BE2C (cell line): ENCODE measurements around the gene GPRIN1.
A peak's percentile ranks its signal among the peaks of the same experiment; 100 is the strongest.

ENCODE experiments used
- DNase-seq: peaks from one replicate; pipeline ENCODE4 v3.0.0-alpha.2; 2020
- H3K27me3 ChIP-seq: fragments of 250-450 bp; sonication (Bioruptor Pico); 2 replicates; pipeline ENCODE4 v1.5.1; 2020; ENCODE audit warnings: mild to moderate bottlenecking
- H3K36me3 ChIP-seq: fragments of 250-450 bp; sonication (Bioruptor Pico); 2 replicates; pipeline ENCODE4 v1.5.1; 2020; ENCODE audit warnings: mild to moderate bottlenecking
- H3K4me1 ChIP-seq: fragments of 250-450 bp; sonication (Bioruptor Pico); 2 replicates; pipeline ENCODE4 v1.5.1; 2020
- H3K4me3 ChIP-seq: 2 replicates; pipeline ENCODE4 v1.5.1; 2011; ENCODE audit warnings: low read depth, low read length
- H3K9me3 ChIP-seq: fragments of 250-450 bp; sonication (Bioruptor Pico); 2 replicates; pipeline ENCODE4 v1.5.1; 2020
- CTCF ChIP-seq: IDR thresholded peaks from 2 replicates; pipeline ENCODE4 v1.5.1; 2012; ENCODE audit warnings: mild to moderate bottlenecking, low read depth, low read length

GPRIN1 gene

GRCh38 chr5:176654856-176655255 is 44.9 kb upstream of the GPRIN1 start:
- DNase-seq: no peak
- no peaks in the 10 kb centered on the region for H3K27me3 ChIP-seq
- H3K36me3 ChIP-seq: no peaks in the 10 kb centered on the region
- no peaks in the 10 kb centered on the region for H3K4me1 ChIP-seq
- no peak for TF ChIP-seq CTCF
- H3K4me3 ChIP-seq: no peak overlapping the region
- H3K9me3 ChIP-seq: no peaks in the 10 kb centered on the region

GRCh38 chr5:176653401-176654385 is 43.7 kb upstream of the GPRIN1 start:
- no peaks in the 10 kb centered on the region for H3K4me1 ChIP-seq
- H3K36me3 ChIP-seq: no peaks in the 10 kb centered on the region
- DNase-seq: no peak
- no peaks in the 10 kb centered on the region for H3K27me3 ChIP-seq
- no peaks in the 10 kb centered on the region for H3K9me3 ChIP-seq
- no peak overlapping the region for H3K4me3 ChIP-seq
- no peak for TF ChIP-seq CTCF

- Histone ChIP-seq H3K27me3 (no peaks in the 10 kb centered on the region), H3K4me1 (no peaks in the 10 kb centered on the region), H3K9me3 (no peaks in the 10 kb centered on the region), H3K4me3 (no peak overlapping the region), H3K36me3 (no peaks in the 10 kb centered on the region)
- TF ChIP-seq CTCF: no peak
- DNase-seq: peak; percentile 62
Measured at GRCh38 chr5:176652136-176652535, 42.2 kb upstream of the GPRIN1 start.

- TF ChIP-seq CTCF: no peak
- H3K36me3 ChIP-seq: no peaks in the 10 kb centered on the region
- DNase-seq: no peak
Measured at GRCh38 chr5:176651472-176651980, 41.6 kb upstream of the GPRIN1 start.

GRCh38 chr5:176650354-176650884 is 40.5 kb upstream of the GPRIN1 start:
- H3K27me3 ChIP-seq: no peaks in the 10 kb centered on the region
- peaks cover 4% of the 10 kb centered on the region for H3K4me1 ChIP-seq
- no peaks in the 10 kb centered on the region for H3K36me3 ChIP-seq
- H3K4me3 ChIP-seq: no peak overlapping the region
- DNase-seq: no peak
- no peak for TF ChIP-seq CTCF
- no peaks in the 10 kb centered on the region for H3K9me3 ChIP-seq

More at GRCh38 chr5:176651472-176651980, 41.6 kb upstream of the GPRIN1 start:
- Histone ChIP-seq H3K4me3 (no peak overlapping the region), H3K4me1 (peaks cover 4% of the 10 kb centered on the region), H3K9me3 (no peaks in the 10 kb centered on the region), H3K27me3 (no peaks in the 10 kb centered on the region)
